GM21723 (cell line): ENCODE results near the gene ZNRD2.

Source experiments
- ATAC-seq: cut with Tn5 transposase; IDR thresholded peaks from one replicate; pipeline ENCODE4 v1.9.1; 2021; ENCODE audit warnings: mild to moderate bottlenecking, moderate library complexity; ENCODE audit not compliant: unreplicated experiment

ZNRD2 gene

DNA sequence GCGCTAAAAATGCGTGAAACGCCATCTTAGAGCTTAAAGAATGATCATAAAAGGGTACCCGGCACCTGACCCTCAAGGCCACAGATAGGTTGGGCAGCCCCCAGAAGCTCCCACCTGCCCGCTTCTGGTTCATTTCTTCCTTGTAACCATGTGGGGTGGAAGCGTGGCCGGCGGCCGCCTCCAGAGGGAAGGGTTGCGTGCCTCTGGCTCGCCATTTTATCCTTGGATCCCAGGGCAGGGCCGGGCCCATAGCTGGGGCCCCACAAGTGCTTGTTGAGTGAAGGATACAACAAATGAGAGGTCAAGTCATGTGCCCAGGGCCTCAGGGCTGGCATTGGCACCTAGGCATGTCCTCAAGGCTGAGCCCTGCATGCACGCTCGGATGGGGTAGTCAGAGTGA lies 51.2 kb downstream of the ZNRD2 start:
- no peak for ATAC-seq
